Astrocyte of the hippocampus (primary cell): ENCODE measurements around the gene DOCK11.
A peak's percentile ranks its signal among the peaks of the same experiment; 100 is the strongest.

Experiments used
- DNase-seq: peaks from one replicate; pipeline ENCODE4 v3.0.0; 2011; ENCODE audit warnings: low read depth, low spot score

Gene DOCK11

DNA sequence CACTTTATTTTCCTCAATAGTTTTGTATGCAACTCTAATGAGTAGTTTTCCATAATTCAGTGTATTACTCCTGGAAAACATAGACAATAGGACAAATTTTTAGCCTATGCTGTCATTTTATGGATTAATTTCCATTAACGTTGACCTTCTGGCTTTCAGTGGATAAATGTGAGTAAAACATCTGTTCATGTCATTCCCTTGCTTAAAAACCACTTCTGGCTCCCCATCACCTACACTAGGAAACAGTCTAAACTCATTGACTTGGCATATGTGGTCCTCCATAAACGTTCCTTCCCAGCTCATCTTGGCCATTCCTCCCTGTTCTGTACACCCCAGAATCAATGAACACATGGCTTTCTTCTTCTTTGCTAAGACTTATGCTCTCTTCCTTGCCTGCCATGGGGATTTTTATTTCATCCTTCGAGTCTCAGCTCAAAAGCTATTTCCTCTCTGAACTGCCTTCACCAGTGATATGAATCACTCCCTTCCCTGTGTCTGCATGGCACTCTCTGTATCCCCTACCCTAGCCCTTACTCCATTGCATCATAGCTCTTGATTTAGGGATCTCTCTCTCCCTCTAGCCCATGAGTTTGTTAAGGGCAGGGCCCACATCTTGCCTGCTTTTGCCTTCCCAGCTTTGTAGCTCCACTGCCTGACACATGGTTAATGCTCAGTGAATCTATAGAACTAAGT is 34.8 kb downstream of the DOCK11 start:
- DNase-seq = no peak

DNA sequence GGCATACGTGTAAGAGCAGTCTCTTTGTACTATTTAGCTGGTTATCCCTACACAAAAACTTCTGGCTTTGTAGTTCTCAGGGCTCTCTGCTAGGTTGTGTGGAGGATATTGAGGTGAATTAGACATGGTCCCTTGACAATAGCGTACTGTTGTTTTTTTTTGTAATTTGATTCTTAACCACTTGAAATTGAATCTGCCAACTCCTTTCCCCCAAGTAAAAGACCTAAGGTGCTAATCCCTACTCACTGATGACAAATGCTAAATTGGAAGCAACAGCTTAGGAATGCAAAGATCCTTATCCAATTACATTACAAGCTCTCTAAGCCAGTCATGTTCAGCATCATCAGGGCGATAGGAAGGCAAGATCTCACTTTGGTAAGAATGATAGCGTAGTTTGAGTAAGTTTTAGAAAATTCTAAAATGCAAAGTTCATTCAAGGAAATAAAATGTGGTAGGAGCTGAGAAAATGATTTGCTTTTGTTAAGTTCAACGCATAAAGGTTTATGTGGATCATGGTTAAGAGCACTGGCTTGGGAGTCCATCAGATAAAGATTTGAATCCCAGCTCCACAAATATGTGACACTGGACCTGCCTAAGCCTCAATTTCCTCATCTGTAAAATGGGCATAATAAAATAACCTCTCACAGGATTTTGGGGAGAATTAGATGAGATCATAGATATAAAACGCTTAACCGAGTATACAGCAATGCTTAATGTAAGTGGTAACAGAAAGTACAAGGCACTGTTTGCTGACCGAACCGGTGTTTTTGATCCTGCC is 39.3 kb downstream of the DOCK11 start:
- DNase-seq = peak; percentile 46

DNA sequence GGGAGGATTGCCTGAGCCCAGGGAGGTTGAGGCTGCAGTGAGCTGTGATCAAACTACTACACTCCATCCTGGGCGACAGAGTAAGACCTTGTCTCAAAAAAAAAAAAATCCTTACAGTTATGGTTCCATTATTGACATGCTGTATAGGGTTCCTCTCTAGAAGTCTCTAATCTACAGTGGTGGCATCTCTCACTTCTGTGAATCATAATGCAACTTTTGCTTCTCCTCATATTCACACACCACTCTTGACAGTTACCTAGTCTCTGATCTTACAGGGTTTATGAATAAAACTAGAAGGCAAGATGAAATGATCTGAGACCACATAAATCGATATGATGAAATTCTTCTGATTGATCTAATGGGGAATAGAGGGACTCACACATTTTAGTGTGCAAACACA is 40.6 kb downstream of the DOCK11 start:
- DNase-seq = no peak

DNA sequence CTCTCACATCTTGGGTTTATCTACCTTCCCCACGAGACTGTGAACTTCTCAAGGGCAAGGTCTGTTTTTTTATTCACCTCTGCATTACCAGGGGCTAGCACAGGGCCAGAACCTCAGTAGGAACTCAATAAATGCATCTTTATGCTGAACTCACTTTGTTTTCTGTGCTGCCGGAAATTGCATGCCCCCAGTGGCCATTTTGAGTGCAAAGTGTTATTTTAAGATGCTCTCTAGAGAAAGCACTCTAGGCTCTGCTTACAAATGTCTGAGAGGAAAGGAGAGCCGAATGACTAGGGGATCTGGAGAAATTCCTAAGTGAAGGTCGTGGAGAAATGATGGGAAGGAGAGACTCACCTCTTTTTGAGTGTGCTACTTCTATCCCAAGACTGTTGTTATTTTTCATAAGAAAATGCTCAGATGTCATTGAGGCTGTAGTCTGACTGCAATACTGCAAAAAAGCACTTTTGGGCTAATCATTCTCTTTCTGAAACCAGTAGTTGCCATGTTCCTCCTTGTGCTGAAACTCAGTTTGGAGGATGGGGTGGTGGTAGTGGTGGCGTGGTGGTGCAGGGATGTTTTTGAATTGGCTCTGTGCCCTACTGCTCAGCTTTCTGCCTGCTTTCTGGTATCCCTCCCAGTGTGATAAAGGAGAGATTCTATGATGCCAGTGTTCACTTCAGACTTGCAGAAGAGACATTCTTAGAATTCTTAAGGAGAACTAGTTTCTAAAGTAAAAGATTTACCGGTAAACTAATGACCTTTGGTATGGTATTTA is 41.3 kb downstream of the DOCK11 start:
- DNase-seq = peak; percentile 40

DNA sequence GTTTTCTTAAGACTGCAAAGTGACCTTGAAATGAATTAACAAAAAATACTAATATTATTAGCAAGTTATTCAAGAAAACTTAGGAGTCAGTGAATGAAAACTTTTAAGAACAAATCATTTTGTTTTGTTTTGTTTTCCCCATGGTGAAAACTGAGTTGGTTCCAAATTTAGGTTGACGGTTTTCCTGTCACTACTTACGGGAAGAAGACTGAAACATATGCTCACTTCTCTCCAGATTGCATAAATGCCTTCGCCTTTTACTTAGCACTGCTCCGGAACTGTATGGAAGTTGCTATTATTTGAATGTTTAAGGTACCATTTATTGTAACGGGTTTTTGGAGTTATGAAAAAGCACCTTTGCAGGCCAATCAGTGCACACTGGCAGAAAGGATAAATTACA is 42.8 kb downstream of the DOCK11 start:
- DNase-seq = no peak

DNA sequence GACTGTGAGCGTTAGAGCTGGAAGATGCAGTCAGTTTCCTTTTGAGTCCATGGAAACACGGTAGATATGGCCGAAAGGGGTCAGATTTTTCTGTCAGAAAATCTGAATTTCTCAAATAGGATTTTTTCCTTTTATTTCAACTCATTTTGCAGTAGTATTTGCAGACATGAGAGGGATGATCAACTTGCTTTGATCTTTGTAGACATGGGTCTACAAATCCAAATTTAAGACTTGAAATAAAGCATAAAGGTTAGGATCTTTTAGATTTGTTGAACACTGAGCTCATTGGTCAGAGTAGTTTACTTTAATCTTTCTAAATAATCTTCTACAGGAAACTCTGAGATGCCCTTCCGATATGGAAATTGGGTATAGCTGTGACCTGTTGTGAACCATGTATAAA is 44.7 kb downstream of the DOCK11 start:
- DNase-seq = no peak

DNA sequence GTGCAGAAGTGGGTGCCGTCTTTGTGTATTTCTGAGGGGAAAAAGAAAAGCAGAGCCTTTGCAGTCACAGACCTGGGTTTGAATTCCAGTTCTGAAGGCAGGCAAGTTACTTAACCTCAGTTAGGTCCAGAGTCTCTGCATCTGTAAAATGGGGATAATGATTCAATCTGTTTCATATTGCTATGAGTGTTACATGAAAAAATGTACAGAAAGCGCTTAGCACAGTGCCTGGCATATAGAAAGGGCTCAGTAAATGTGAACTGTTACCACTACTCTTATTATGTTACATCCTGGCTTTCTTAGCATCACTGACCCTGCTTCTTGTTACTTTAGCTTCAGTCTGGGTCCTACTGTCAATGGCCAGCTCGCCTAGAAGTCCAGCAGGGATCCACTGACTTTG is 45.9 kb downstream of the DOCK11 start:
- no peak for DNase-seq

DNA sequence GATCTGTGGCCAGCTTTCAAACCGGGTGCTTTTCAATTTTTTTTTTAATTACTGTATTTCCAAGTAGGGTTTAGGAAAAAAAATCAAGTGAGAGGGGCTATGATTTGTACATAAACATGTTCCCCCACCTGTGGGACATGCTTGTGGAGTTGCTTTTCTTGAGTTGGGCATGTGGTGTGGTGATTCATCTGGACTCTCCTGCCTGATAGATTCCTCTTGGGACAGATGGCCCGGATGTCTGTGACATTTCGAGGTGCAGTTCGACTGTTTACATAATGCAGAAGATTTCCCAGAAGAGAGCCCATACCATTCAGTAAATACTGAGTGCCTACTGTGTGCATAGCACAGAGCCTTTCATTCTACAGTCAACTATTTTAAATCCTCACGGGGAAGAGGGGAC is 49.9 kb downstream of the DOCK11 start:
- no peak for DNase-seq

DNA sequence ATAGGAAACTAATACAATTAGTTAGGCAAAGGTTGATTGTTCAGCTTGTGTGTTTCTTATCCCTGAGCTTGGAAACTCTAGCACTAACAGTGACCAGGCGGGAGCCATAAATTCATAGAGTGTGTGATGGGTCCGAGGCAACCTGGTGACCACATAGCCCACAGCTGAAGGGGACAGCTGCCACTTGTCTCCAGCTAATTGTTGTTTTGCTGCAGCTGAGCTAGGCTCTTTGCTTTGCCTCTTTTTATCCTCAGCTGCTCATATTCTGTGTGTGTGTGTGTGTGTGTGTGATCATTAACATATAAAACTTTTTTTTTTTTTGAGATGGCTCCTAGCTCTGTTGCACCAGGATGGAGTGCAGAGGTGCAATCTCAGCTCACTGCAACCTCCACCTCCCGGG is 53.2 kb downstream of the DOCK11 start:
- no peak for DNase-seq

DNA sequence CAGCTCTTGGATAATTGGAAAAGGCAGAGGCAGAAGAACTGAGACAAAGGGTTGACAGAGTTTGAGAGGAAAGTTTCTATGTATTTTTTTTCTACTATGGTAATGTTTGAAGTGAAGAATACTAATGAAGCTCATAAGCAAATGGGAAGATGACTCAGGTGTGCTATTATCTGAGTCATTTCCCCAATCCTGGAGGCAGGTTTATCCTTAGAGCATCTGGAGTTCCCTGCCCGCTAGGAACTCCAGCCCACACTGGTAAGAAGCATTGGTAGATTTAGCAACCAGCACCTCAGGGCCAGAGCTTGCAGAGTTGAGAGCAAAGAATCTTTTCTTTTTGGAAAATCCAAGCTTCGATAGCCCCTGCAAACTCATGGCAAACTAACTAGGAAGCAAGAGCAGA is 55.2 kb downstream of the DOCK11 start:
- DNase-seq = no peak

DNA sequence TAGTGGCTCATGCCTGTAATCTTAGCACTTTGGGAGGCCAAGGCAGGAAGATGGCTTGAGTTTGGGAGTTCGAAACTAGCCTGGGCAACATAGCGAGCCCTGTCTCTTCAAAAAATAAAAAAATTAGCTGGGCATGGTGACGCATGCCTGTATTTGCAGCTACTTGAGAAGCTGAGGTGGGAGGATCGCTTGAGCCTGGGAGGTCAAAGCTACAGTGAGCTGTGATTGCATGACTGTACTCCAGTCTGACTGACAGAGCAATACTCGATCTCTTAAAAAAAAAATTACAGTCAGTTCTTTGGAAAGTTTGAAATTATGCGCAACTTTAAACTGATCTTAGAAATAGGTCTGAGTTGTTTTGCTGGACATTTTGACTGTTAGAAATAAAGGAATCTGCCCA is 55.8 kb downstream of the DOCK11 start:
- no peak for DNase-seq

DNA sequence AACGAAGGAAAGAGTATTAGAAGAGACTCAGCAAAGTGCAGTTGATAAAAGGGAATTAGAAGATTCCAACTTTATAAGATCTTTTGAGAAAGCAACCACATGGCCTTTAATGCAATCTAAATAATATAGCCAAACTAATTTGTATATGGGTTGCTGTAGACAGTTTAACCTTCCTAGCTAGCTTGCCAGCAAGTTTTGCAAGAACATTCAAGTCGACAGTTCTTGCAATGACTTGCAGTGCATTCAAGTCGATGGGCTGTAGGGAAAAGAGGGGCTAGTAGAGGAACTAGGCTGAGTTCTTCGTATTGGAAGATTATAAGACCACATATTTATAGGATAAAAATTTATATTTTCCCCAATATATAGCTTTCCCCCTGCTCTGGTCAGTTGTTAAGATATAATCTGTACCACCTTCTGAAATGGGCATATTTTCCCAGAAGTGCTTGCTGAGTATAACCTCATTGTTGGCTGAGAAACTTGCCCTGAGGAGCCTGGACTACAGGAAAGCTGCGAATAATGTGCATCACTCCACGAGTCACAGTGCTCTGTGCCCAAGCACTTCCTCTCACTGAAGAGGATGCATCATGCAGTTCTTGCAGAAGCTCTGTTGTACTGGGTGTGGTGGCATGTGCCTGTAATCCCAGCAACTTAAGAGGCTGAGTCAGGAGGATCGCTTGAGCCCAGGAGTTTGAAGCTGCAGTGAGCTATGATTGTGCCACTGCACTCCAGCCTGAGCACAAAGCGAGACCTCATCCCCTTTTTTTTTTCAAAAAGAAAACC is 56.7 kb downstream of the DOCK11 start:
- DNase-seq = no peak

DNA sequence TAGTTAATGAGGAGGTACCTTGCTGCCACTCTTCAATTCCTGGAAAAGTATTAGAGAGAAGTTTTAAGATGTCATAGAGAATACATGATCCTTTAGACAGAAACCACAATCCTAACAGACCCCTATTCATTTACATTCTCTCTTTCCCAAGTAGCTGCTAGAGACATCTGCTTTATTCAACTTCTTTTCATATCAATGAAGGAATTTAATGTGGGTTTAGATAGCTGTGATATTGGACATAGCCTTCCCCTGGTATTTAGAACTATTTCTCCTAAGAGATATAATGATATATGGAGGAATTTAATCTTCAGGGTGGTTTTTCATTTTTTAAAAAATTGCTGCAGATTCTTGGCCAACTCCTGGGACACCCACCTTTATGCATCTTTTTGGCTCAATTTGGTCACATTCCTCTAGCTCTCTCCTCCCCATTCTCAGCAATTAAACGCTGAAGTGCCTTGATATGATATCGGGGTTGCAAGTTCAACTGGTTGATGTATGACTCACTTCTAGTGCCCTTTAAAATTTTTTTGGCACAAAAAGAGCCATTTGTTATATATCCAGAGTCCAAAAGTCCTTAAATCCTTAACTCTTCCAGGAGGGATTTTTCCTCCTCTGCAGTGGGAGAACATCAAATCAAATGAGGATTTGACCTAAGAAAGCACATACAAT is 57.6 kb downstream of the DOCK11 start:
- no peak for DNase-seq

DNA sequence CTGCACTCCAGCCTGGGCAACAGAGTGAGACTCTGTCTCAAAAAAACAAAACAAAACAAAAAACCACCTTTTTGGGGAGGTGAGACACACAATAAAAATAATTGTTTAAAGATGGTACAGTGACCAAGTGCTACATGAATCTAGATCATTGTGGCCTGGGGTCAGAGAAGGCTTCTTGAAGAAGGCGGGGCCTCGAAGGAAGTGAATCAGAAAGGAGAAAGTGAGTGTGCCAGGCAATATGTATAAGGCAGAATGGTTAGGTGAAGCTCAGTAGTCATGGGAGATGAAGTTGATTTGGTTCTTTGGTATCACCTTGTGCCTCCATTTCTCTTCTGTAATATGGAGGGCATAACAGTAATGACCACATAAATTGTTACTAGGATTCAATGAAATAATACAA is 58.9 kb downstream of the DOCK11 start:
- DNase-seq = no peak

DNA sequence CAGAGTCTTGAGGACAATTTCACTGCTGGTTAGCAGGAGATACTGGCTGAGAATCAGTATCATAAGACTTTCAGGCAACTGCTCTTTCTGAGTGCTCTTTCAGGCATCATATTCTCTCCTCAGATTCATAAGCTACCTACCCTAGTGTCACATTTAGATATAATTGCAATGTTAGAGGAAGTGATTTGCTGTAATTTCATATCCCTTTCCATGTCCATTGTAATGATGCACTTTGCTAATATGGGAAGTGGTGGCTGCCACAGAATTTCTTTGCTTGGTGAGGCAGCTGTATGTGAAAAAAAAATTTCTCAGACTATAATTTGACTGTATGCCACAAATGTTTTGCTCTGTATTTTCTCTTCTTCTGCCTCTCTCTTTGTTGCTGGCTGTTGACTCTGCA is 63.3 kb downstream of the DOCK11 start:
- DNase-seq = no peak

DNA sequence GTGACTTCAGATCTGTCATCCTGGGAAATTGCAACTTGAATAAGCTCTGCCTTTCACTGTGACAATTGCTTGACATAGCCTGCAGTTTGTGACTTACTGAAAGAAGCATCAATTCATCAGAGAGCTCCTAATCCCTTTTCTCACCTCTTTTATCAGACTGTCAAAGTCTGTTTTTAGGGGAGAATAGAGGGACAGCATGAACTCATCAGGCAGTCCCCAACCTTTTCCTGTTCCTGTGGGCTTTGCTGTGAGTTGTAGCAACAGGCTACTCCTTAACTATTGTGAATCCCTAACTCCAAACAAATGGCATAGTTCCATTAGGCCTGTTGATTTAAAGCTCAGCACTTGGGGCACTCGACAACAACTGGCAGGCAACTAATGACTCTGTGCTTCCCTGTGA is 64.9 kb downstream of the DOCK11 start:
- DNase-seq = no peak

DNA sequence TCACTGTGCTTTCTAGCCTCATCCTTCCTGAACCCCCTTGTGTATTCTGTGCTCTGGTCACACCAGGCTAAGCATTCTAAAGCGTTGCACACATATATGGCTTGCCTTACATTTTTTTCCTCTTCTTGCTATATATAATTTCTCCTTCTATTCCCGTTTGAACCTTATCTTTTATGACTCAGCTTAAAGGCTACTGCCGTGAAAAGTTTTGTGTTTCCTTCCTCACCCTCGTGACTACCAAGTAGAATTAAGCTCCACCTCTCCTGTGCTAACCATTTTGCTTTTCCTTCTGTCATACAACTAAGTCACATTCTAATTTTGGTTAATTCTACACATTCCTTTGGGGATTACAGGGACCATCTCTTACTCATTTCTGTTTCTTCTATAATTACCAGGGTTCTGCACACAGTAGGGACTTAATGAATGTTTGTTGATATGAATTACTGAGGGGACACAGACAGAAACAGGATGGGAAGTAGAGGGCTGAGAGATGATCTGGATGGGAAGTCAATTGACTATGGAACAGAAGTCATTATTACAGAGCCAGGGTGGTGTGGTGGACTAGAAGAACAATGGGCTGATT is 67.1 kb downstream of the DOCK11 start:
- no peak for DNase-seq

DNA sequence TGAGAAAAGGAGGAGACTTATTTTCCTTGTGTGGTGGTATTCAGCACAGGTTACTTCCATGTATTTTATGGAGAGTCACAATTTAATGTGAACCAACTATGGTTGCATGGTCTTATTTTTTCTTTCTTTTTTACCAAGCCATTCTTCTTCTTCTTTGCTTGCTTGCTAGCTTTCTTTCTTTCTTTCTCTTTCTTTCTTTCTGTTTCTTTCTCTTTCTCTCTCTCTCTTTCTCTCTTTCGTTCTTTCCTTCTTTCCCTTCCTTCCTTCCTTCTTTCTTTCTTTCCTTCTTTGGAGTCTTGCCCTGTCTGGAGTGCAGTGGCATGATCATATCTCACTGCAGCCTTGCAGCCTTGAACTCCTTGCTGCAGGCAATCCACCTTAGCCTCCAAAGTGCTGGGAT is 68.9 kb downstream of the DOCK11 start:
- DNase-seq = no peak

DNA sequence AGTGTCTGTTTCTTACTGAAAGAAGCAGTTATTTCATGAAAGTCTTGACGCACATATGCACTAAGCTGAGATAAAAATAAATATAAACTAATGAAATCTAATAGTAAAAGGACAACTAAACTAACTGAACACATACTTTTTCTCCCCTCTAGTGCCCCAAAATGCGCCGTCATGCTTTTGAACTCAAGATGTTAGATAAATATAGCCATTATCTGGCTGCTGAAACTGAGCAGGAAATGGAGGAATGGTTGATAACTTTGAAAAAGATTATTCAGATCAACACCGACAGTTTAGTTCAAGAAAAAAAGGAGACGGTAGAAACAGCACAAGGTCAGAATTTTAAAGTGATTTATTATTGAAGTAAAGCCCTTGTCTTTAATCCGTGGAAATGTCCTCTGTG is 70.2 kb downstream of the DOCK11 start:
- DNase-seq = no peak

DNA sequence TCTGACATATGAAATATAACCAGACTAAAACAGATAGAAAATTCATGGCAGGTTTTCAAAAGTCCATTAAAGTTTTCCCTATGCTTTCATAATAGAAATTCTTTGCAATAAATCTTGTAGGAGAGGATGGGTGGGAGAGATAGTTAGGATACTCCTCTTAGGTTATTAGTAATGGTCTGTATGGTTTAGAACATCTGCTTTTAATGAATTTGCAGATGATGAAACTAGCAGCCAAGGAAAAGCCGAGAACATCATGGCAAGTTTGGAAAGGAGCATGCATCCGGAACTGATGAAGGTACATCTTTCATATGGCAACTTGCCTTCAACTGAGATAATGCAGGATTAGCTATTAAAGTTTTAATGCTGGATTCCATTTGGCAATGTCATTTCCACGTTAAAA is 70.7 kb downstream of the DOCK11 start:
- DNase-seq = no peak

DNA sequence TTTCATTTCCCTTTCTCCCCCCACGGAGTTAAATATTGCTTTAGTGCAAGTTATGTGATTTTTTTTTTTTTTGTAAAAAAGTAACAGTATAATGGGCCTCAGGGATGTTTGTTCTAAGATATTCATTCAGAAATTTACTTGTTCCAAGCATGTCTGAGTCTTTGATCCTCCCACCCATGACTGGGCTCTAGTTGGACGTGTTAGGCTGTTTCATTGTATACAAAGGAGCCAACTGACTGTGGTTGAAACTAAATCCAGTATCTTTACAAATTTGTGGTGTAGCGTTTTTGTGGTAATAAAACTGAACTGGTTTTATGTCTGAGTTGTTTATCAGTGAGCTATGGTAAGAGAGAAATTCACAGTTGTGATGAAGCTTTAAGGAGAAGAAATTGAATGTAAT is 74.1 kb downstream of the DOCK11 start:
- DNase-seq = peak; percentile 20
